Measurements from ENCODE around the gene COL16A1.

- TF ChIP-seq CTCF (IDR thresholded peaks at IDR 0.05) (no peak), POLR2A (IDR thresholded peaks at IDR 0.05) (no peak), EP300 (IDR thresholded peaks at IDR 0.05; ENCODE audit: low read depth) (no peak)
These were observed 52.1 kb downstream of the COL16A1 start for GRCh38 chr1:31651766-31652165.

All from transverse colon (tissue), 3 donors.